ENCODE data around the gene CEP126. TPM values are rescaled to one million over a fixed set of nuclear protein-coding genes. Genes with fewer than 3 reads are reported as not detected.

CEP126 gene
- total and polyA plus RNA-seq, 2 of the 13 experiments (the other 11 are each of a cell fraction or from before 2014, with no cell fraction given): 1.4 to 1.7 TPM

DNA sequence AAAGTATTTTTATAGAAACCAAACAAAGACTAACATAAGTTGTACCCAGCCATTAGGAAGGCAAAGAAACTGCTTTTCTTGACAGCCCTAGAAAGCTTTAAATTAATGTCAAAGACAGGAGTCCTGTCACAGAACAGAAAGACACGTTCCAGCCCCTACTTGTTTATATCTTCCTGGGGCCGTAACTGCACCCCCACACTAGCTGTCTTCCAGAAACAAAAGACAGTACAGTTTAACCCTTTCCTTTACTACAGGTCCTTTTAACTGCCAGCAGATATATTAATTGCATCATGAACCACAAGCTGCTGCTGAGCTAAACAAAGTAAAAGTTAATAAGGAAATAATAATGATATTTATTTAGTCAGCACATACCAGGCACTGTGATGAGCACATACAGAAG lies 112.1 kb downstream of the CEP126 start:
- H3K27ac ChIP-seq (ENCODE audit: extremely low read length, insufficient read depth, low read length): no peak overlapping the region
- no peaks in the 10 kb centered on the region for H3K9me3 ChIP-seq (ENCODE audit: low read length)

DNA sequence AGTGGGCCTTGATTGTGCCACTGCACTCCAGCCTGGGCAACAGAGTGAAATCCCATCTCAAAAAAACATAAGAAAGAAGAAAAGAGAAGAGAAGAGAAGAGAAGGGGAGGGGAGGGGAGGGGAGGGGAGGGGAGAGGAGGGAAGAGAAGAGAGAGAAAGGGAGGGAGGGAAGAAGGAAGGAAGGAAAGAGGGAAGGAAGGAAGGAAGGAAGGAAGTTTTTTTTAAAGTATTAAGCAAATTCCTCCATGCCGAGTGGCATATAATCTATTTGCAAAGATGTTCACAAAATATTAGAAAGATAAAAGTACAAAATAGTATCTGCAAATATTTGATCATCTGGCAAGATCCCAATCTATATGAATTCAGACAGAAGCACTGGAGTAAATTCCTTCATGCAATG lies 121.9 kb downstream of the CEP126 start:
- H3K4me2 ChIP-seq (ENCODE audit: low read depth, low read length): no peak overlapping the region
- no peak overlapping the region for H3K4me3 ChIP-seq (replicated peaks in 1 of 3; ENCODE audit: insufficient read depth in 1 of 3, low read depth in 2 of 3, low read length in 3 of 3)
- BruUV-seq (replicated peaks): no TSS peak
- CTCF ChIA-PET (ENCODE audit: low intra/inter-chr PET ratio, low total read pairs): no interaction called here
- TF ChIP-seq ZMYM3 (CRISPR knock-in tag; IDR thresholded peaks at IDR 0.05): no peak
- TF ChIP-seq, protein P1, sequence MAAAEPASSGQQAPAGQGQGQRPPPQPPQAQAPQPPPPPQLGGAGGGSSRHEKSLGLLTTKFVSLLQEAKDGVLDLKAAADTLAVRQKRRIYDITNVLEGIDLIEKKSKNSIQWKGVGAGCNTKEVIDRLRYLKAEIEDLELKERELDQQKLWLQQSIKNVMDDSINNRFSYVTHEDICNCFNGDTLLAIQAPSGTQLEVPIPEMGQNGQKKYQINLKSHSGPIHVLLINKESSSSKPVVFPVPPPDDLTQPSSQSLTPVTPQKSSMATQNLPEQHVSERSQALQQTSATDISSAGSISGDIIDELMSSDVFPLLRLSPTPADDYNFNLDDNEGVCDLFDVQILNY (CRISPR knock-in tag; conservative IDR thresholded peaks at IDR 0.05): no peak
- peak; percentile 94 for TF ChIP-seq HNRNPK (IDR thresholded peaks at IDR 0.05; ENCODE audit: low read depth, low read length, poor library complexity, severe bottlenecking)
- TF ChIP-seq MYC (CRISPR knock-in tag; IDR thresholded peaks at IDR 0.05; ENCODE audit: borderline replicate concordance): no peak
- TF ChIP-seq FOSL2 (CRISPR knock-in tag; IDR thresholded peaks at IDR 0.05): no peak
- TF ChIP-seq, protein P2, sequence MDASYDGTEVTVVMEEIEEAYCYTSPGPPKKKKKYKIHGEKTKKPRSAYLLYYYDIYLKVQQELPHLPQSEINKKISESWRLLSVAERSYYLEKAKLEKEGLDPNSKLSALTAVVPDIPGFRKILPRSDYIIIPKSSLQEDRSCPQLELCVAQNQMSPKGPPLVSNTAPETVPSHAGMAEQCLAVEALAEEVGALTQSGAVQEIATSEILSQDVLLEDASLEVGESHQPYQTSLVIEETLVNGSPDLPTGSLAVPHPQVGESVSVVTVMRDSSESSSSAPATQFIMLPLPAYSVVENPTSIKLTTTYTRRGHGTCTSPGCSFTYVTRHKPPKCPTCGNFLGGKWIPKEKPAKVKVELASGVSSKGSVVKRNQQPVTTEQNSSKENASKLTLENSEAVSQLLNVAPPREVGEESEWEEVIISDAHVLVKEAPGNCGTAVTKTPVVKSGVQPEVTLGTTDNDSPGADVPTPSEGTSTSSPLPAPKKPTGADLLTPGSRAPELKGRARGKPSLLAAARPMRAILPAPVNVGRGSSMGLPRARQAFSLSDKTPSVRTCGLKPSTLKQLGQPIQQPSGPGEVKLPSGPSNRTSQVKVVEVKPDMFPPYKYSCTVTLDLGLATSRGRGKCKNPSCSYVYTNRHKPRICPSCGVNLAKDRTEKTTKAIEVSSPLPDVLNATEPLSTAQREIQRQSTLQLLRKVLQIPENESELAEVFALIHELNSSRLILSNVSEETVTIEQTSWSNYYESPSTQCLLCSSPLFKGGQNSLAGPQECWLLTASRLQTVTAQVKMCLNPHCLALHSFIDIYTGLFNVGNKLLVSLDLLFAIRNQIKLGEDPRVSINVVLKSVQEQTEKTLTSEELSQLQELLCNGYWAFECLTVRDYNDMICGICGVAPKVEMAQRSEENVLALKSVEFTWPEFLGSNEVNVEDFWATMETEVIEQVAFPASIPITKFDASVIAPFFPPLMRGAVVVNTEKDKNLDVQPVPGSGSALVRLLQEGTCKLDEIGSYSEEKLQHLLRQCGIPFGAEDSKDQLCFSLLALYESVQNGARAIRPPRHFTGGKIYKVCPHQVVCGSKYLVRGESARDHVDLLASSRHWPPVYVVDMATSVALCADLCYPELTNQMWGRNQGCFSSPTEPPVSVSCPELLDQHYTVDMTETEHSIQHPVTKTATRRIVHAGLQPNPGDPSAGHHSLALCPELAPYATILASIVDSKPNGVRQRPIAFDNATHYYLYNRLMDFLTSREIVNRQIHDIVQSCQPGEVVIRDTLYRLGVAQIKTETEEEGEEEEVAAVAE (CRISPR knock-in tag; IDR thresholded peaks at IDR 0.05; ENCODE audit: borderline replicate concordance): no peak
- no peak for TF ChIP-seq PHF8 (CRISPR knock-in tag; IDR thresholded peaks at IDR 0.05)
- no peaks in the 10 kb centered on the region for H3K79me2 ChIP-seq (ENCODE audit: insufficient read depth, low read length)
- no peak overlapping the region for H3K9ac ChIP-seq (ENCODE audit: insufficient read depth, low read depth, low read length)
- H3K27me3 ChIP-seq (ENCODE audit: control insufficient read depth in 1 of 2, insufficient read depth in 2 of 2, low read length in 2 of 2): no peaks in the 10 kb centered on the region
- FAIRE-seq: no peak
- POLR2A ChIA-PET: no interaction called here
- no peaks in the 10 kb centered on the region for H3K9me3 ChIP-seq (ENCODE audit: low read length)
- WGBS (ENCODE audit: low lambda C conversion rate): 83% methylated on average over 1 of the region's 1 CpG
- H2AFZ ChIP-seq (ENCODE audit: low read length): no peak overlapping the region
- in situ Hi-C loops (cut with HindIII; ENCODE audit: extremely low pct_ligation_motif_present, low pct_unique_long_range_greater_than_20kb) (no loop called here), intact Hi-C loops (cut with micrococcal nuclease; ENCODE audit: unreplicated experiment) (no loop called here)
- H4K20me1 ChIP-seq (ENCODE audit: insufficient read depth, low read length): no peaks in the 10 kb centered on the region
- H3K4me1 ChIP-seq (ENCODE audit: insufficient read depth, low read length): no peaks in the 10 kb centered on the region
- H3K36me3 ChIP-seq (replicated peaks in 1 of 2; ENCODE audit: control insufficient read depth in 1 of 2, insufficient read depth in 2 of 2, low read length in 2 of 2): no peaks in the 10 kb centered on the region
- ATAC-seq: no peak
- H3K27ac ChIP-seq (ENCODE audit: extremely low read length, insufficient read depth, low read length): no peak overlapping the region
- DNase-seq (ENCODE audit: low spot score): no peak

More for the DNA sequence above, 112.1 kb downstream of the CEP126 start:
- CTCF ChIA-PET (ENCODE audit: low intra/inter-chr PET ratio, low total read pairs): no interaction called here
- Histone ChIP-seq H3K4me3 (replicated peaks in 1 of 3; ENCODE audit: insufficient read depth in 1 of 3, low read depth in 2 of 3, low read length in 3 of 3) (no peak overlapping the region), H3K36me3 (replicated peaks in 1 of 2; ENCODE audit: control insufficient read depth in 1 of 2, insufficient read depth in 2 of 2, low read length in 2 of 2) (no peaks in the 10 kb centered on the region), H3K4me2 (ENCODE audit: low read depth, low read length) (no peak overlapping the region), H3K4me1 (ENCODE audit: insufficient read depth, low read length) (peaks cover 12% of the 10 kb centered on the region), H3K79me2 (ENCODE audit: insufficient read depth, low read length) (no peaks in the 10 kb centered on the region), H3K27me3 (ENCODE audit: control insufficient read depth in 1 of 2, insufficient read depth in 2 of 2, low read length in 2 of 2) (no peaks in the 10 kb centered on the region), H2AFZ (ENCODE audit: low read length) (no peak overlapping the region), H3K9ac (ENCODE audit: insufficient read depth, low read depth, low read length) (no peak overlapping the region), H4K20me1 (ENCODE audit: insufficient read depth, low read length) (no peaks in the 10 kb centered on the region)
- ATAC-seq (no peak), DNase-seq (ENCODE audit: low spot score) (no peak), FAIRE-seq (no peak)
- POLR2A ChIA-PET: no interaction called here
- TF ChIP-seq ZNF652 (CRISPR knock-in tag; IDR thresholded peaks at IDR 0.05; ENCODE audit: borderline replicate concordance, low read depth) (peak; percentile 59), ZSCAN30 (CRISPR knock-in tag; IDR thresholded peaks at IDR 0.05) (no peak)
- intact Hi-C loops (cut with micrococcal nuclease; ENCODE audit: unreplicated experiment): loop anchor here (5.0 kb wide), 1 partner anchor 995 kb away; no protein-coding TSS in a partner anchor
- in situ Hi-C loops (cut with HindIII; ENCODE audit: extremely low pct_ligation_motif_present, low pct_unique_long_range_greater_than_20kb): no loop called here
- WGBS (ENCODE audit: low lambda C conversion rate): 5% methylated on average over 2 of the region's 2 CpGs
- no TSS peak for BruUV-seq (replicated peaks)

All from HepG2 (cell line).